Thyroid gland (tissue), 4 donors: ENCODE results near the gene GPC5.
"Not testable (repeated sequence)": the region's sequence is repeated elsewhere in the genome, so short reads cannot be mapped to it uniquely, and the experiment has no call there.

Source experiments
- POLR2A ChIP-seq, 2 donors: fragments of 450-650 bp; IDR thresholded peaks; one replicate each; pipeline ENCODE4 v1.6.1; 2017; ENCODE audit warnings: antibody characterized with exemption in 2 of 2, mild to moderate bottlenecking in 2 of 2, moderate library complexity in 1 of 2
- TF ChIP-seq, protein P1 (sequence below), 6 experiments: fragments of 200-600 bp in 3 of 6; fragments of 450-650 bp in 3 of 6; sonication (generic) in 3 of 6; IDR thresholded peaks; one replicate each; pipeline ENCODE4 v1.5.1; 2016 to 2019; ENCODE audit warnings: antibody characterized with exemption in 6 of 6, mild to moderate bottlenecking in 2 of 6, inconsistent platforms in 1 of 6, moderate library complexity in 1 of 6

DNA sequence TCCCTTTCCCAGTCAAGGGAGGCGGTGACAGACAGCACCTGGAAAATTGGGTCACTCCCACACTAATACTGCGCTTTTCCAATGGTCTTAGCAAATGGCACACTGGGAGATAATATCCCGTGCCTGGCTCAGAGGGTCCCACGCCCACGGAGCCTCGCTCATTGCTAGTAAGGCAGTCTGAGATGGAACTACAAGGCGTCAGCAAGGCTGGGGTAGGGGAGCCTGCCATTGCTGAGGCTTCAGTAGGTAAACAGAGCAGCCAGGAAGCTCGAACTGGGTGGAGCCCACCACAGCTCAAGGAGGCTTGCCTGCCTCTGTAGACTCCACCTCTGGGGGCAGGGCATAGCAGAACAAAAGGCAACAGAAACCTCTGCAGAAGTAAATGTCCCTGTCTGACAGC is 882.6 kb downstream of the GPC5 start:
- TF ChIP-seq POLR2A (IDR thresholded peaks at IDR 0.05) = not testable (repeated sequence)
- TF ChIP-seq, protein P1, sequence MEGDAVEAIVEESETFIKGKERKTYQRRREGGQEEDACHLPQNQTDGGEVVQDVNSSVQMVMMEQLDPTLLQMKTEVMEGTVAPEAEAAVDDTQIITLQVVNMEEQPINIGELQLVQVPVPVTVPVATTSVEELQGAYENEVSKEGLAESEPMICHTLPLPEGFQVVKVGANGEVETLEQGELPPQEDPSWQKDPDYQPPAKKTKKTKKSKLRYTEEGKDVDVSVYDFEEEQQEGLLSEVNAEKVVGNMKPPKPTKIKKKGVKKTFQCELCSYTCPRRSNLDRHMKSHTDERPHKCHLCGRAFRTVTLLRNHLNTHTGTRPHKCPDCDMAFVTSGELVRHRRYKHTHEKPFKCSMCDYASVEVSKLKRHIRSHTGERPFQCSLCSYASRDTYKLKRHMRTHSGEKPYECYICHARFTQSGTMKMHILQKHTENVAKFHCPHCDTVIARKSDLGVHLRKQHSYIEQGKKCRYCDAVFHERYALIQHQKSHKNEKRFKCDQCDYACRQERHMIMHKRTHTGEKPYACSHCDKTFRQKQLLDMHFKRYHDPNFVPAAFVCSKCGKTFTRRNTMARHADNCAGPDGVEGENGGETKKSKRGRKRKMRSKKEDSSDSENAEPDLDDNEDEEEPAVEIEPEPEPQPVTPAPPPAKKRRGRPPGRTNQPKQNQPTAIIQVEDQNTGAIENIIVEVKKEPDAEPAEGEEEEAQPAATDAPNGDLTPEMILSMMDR (IDR thresholded peaks at IDR 0.05) = not testable (repeated sequence)
